Endodermal cell (in vitro differentiated cells): ENCODE data around the gene TPGS1. TPM values are rescaled to one million over a fixed set of nuclear protein-coding genes. Genes with fewer than 3 reads are reported as not detected.

Experiments used
- DNase-seq: peaks from one replicate; pipeline ENCODE4 v3.0.0-alpha.2; 2017
- H3K27ac ChIP-seq: 2 replicates; pipeline ENCODE4 v1.5.1; 2013; ENCODE audit warnings: mild to moderate bottlenecking, low read depth, low read length, moderate library complexity
- H3K27me3 ChIP-seq: 2 replicates; pipeline ENCODE4 v1.6.1; 2013; ENCODE audit warnings: mild to moderate bottlenecking, low read length, moderate library complexity; ENCODE audit not compliant: insufficient read depth, control insufficient read depth, poor library complexity, severe bottlenecking
- H3K36me3 ChIP-seq: 2 replicates; pipeline ENCODE4 v1.7.0; 2013; ENCODE audit warnings: mild to moderate bottlenecking, low read length, moderate library complexity; ENCODE audit not compliant: control insufficient read depth, insufficient read depth
- H3K4me1 ChIP-seq: one replicate; pipeline ENCODE4 v1.7.0; 2013; ENCODE audit warnings: low read length; ENCODE audit not compliant: control insufficient read depth, insufficient read depth
- H3K4me3 ChIP-seq: 2 replicates; pipeline ENCODE4 v1.5.1; 2013; ENCODE audit warnings: mild to moderate bottlenecking, low read length, moderate library complexity
- H3K9ac ChIP-seq: 2 replicates; pipeline ENCODE4 v1.6.1; 2013; ENCODE audit warnings: mild to moderate bottlenecking, low read length, moderate library complexity; ENCODE audit not compliant: poor library complexity, severe bottlenecking; ENCODE audit errors: extremely low read depth
- H3K9me3 ChIP-seq: 2 replicates; pipeline ENCODE4 v1.6.1; 2013; ENCODE audit warnings: mild to moderate bottlenecking, low read length, moderate library complexity; ENCODE audit not compliant: control insufficient read depth
- H3K27ac Mint-ChIP-seq: 2 replicates; pipeline ENCODE4 v1.8.0; 2020; ENCODE audit warnings: mixed read lengths
- H3K27me3 Mint-ChIP-seq: 2 replicates; pipeline ENCODE4 v1.8.0; 2021; ENCODE audit warnings: mild to moderate bottlenecking, mixed read lengths; ENCODE audit not compliant: insufficient read depth
- H3K36me3 Mint-ChIP-seq: 2 replicates; pipeline ENCODE4 v1.8.0; 2020; ENCODE audit warnings: low read depth, mixed read lengths
- H3K4me1 Mint-ChIP-seq: 2 replicates; pipeline ENCODE4 v1.8.0; 2020; ENCODE audit warnings: mixed read lengths
- H3K4me3 Mint-ChIP-seq: 2 replicates; pipeline ENCODE4 v1.8.0; 2020; ENCODE audit warnings: mild to moderate bottlenecking, moderate library complexity, mixed read lengths
- H3K9me3 Mint-ChIP-seq: 2 replicates; pipeline ENCODE4 v1.8.0; 2020; ENCODE audit warnings: mild to moderate bottlenecking, mixed read lengths
- CTCF ChIP-seq: fragments of 200-600 bp; sonication (generic); conservative IDR thresholded peaks from 2 replicates; pipeline ENCODE4 v1.5.0; 2021; ENCODE audit warnings: antibody characterized with exemption, mild to moderate bottlenecking
- WGBS, 2 experiments: methylation state at CpG; one replicate each; pipeline versions ENCODE4 v1.1.5 to v1.1.7; 2013; ENCODE audit warnings: missing lambda C conversion rate in 2 of 2, mixed read lengths in 1 of 2; ENCODE audit not compliant: insufficient coverage in 1 of 2, insufficient read length in 1 of 2; 5-methylcytosine and 5-hydroxymethylcytosine counted together
- total RNA-seq, 2 donors: library from RNA; stranded (reverse); fragmentation: NEBNext Ultra II Directional in 1 of 2; extraction: Animal tissue kit (Norgen Biotek cat#: 25700) in 1 of 2; gene quantifications; 2 replicates in 1 of 2; 3 replicates in 1 of 2; pipeline ENCODE4 v1.2.1, GENCODE V29; 2021

Gene TPGS1
- total RNA-seq, 2 donors from 2014 or later = 11.7 to 13.0 TPM

- peaks cover 2% of the 10 kb centered on the region for H3K4me1 Mint-ChIP-seq
- peak overlapping the region; percentile 67 for H3K9ac ChIP-seq
These were observed 23.9 kb downstream of the TPGS1 start for GRCh38 chr19:531009-531752.

GRCh38 chr19:531753-532560 is 24.7 kb downstream of the TPGS1 start, which contains the start of gene CDC34:
Gene CDC34, plus strand, starts transcription at chr19:531760. Its CDS starts 172 bp downstream, at chr19:531932.
- Histone ChIP-seq H3K4me1 (peaks cover 6% of the 10 kb centered on the region), H3K9me3 (no peaks in the 10 kb centered on the region), H3K27ac (peak within 1 kb of the TSS; percentile 84), H3K36me3 (peaks cover 22% of the 10 kb centered on the region), H3K9ac (peak within 1 kb of the TSS; percentile 79), H3K4me3 (peak within 1 kb of the TSS; percentile 93), H3K27me3 (no peaks in the 10 kb centered on the region)
- Mint-ChIP-seq H3K36me3 (peaks cover 4% of the 10 kb centered on the region), H3K27ac (peak within 1 kb of the TSS; percentile 96), H3K4me1 (peaks cover 2% of the 10 kb centered on the region), H3K27me3 (no peaks in the 10 kb centered on the region), H3K4me3 (peak within 1 kb of the TSS; percentile 83), H3K9me3 (no peaks in the 10 kb centered on the region)
- WGBS, 2 experiments = 0 to 1% methylated on average over 29 to 83 of the region's 84 CpGs
- no peak for TF ChIP-seq CTCF
- peak; percentile 58 for DNase-seq

More at GRCh38 chr19:531009-531752, 23.9 kb downstream of the TPGS1 start:
- H3K4me1 ChIP-seq = peaks cover 6% of the 10 kb centered on the region
- no peaks in the 10 kb centered on the region for H3K9me3 ChIP-seq
- H3K36me3 Mint-ChIP-seq = peaks cover 4% of the 10 kb centered on the region
- peak; percentile 15 for TF ChIP-seq CTCF
- H3K27ac ChIP-seq = peak overlapping the region; percentile 84
- H3K4me3 Mint-ChIP-seq = peak overlapping the region; percentile 83
- 0% methylated on average over 42 to 103 of the region's 103 CpGs for WGBS, 2 experiments
- peak overlapping the region; percentile 87 for H3K27ac Mint-ChIP-seq
- H3K9me3 Mint-ChIP-seq = no peaks in the 10 kb centered on the region
- H3K36me3 ChIP-seq = peaks cover 14% of the 10 kb centered on the region
- H3K27me3 Mint-ChIP-seq = peaks cover 2% of the 10 kb centered on the region
- H3K27me3 ChIP-seq = no peaks in the 10 kb centered on the region
- H3K4me3 ChIP-seq = peak overlapping the region; percentile 76
- DNase-seq = peak; percentile 95

- Mint-ChIP-seq H3K4me1 (peaks cover 2% of the 10 kb centered on the region), H3K27me3 (no peaks in the 10 kb centered on the region), H3K36me3 (peaks cover 4% of the 10 kb centered on the region), H3K27ac (peak overlapping the region; percentile 96), H3K4me3 (peak overlapping the region; percentile 83), H3K9me3 (no peaks in the 10 kb centered on the region)
- H3K4me3 ChIP-seq = peak overlapping the region; percentile 93
- H3K27ac ChIP-seq = peak overlapping the region; percentile 79
- no peaks in the 10 kb centered on the region for H3K9me3 ChIP-seq
- peaks cover 6% of the 10 kb centered on the region for H3K4me1 ChIP-seq
- 8 to 14% methylated on average over 25 to 47 of the region's 47 CpGs for WGBS, 2 experiments
- TF ChIP-seq CTCF = peak; percentile 75
- H3K36me3 ChIP-seq = peaks cover 23% of the 10 kb centered on the region
- peak; percentile 89 for DNase-seq
- peak overlapping the region; percentile 79 for H3K9ac ChIP-seq
- no peaks in the 10 kb centered on the region for H3K27me3 ChIP-seq
These were observed 25.5 kb downstream of the TPGS1 start for GRCh38 chr19:532561-533363.
